Stimulated activated CD4-positive, alpha-beta T cell treated with anti-CD3 and anti-CD28 coated beads, Interleukin-12 subunit alpha, Interleukin-12 subunit beta, amount 100 ng/mL, for 48 hours (primary cell): Measurements from ENCODE around the gene SOX18.
A peak's percentile ranks its signal among the peaks of the same experiment; 100 is the strongest.
"Not testable (repeated sequence)": the region's sequence is repeated elsewhere in the genome, so short reads cannot be mapped to it uniquely, and the experiment has no call there.

Experiments
- DNase-seq, 3 donors: peaks; one replicate each; pipeline ENCODE4 v3.0.0-alpha.2; 2020; ENCODE audit warnings: low read depth in 2 of 3, low spot score in 1 of 3

The SOX18 gene

DNA sequence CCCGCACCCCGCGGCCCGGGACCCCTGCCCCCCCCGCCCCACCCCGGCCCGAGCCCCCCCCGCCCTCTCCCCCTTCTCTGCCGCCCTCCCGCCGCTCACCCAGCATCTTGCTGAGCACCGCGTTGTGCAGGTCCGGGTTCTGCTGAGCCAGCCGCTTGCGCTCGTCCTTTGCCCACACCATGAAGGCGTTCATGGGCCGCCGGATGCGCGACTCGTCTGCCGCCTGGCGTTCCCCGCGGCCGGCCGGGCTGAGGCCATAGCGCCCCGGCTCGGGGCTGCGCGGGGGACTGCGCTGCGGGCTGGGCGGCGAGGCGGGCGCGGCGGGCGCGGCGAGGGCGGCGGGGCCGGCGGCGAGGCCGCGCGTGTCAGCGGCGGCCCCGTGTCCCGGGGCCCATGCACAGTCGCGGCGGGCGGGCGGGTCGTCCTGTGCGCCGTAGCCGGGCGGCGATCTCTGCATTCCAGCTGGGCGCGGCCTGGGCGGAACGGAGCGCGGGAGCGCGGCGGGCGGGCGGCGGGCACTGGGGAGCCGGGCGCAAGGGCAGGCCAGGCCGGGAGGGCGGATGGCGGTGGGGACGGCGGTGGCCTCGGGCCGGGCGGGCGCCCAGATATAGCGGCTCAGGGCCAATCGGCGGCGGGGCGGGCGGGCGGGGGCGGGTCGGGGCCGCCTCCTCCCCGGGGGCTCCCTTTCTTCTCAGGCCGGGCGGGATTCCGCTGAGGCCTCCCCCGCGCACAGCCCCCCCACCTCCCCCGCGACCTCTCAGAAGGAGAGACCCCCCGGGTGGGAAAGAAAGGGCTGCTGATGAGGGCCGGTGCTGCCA lies at the start of gene SOX18:
Gene SOX18, minus strand, starts transcription at position 580 of the 818 bp plus-strand sequence. Its CDS starts 123 bp downstream, at position 457.
- DNase-seq = no peak

DNA sequence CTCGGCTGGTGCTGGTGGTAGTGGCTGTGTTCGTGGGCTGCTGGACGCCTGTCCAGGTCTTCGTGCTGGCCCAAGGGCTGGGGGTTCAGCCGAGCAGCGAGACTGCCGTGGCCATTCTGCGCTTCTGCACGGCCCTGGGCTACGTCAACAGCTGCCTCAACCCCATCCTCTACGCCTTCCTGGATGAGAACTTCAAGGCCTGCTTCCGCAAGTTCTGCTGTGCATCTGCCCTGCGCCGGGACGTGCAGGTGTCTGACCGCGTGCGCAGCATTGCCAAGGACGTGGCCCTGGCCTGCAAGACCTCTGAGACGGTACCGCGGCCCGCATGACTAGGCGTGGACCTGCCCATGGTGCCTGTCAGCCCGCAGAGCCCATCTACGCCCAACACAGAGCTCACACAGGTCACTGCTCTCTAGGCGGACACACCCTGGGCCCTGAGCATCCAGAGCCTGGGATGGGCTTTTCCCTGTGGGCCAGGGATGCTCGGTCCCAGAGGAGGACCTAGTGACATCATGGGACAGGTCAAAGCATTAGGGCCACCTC lies 49.1 kb upstream of the SOX18 start:
- DNase-seq = no peak

DNA sequence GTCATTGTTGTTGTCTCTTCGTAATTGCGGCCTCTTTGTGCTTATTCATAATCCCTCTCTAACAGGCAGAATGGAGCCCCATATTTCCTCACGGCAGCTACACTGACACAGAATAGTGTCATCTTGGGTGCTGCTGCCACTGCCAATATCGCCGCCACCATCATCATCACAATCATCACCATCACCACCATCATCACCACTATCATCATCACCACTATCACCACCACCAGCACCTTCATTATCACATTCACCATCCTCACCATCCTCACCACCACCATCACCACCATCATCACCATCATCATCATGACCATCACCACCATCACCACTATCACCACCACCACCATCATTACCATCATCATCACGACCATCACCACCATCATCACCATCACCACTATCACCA lies 47.1 kb upstream of the SOX18 start:
- no peak for DNase-seq

DNA sequence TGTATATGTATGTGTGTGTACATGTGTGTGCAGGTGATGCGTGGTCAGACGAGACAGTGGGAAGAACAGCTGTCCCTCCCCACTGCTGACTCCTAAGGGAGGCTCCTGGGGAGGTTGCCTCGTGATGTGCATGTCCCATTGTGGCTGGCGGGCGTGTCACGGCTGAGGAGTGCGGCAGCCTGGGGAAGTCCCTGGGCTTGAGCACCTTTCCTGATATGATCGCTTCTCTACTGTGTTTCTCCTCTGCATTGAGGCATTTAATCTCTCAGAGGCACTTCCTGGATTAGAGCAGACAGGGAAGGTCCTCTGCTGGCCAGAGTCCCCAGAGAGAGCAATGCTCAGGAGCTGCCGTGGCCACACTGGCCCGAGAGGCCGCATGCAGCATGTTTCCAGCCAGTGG lies 46.5 kb upstream of the SOX18 start:
- DNase-seq = no peak

DNA sequence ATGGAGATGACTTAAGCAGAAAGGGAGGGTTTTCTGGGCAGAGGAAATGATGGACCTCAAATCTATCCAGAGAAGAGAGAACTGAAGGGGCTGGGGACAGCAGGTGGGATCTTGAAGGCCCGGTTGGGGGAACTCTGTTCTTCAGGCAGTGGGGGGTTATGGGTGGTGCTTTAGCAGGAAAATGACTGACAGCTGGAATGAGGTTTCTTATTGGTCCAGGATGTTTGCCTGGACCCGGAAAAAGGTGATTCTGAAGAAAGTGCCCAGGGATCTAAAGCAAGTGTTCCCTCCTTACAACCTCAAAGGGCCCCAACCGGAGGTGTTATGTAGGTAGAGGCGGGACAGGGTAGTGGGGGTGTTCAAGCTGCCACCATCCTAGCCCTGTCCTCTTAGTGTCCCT lies 46.0 kb upstream of the SOX18 start:
- DNase-seq = no peak

DNA sequence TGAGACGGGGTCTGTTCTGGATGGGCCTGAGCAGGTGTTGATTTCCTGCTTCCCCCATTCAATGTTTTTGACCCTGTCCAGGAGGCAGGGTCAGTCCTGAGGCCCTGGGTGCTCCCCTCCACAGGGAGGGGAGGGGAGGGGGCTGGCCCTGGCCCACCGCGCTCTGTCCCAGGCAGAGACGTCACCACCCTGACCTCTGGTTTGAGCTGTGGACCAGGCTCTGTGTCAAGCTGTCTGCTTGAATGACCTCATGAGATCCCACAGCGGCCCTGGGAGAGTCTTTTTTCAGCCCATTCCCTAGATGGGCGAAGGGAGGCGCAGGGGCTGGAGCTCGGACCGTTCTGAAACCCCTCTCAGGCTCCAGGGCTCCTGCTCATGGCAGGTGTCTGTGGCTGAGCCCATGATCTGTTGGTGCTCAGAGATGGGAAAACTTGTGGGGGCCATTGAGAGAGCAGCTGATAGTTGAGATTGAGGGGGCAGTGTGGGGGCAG lies 43.6 kb upstream of the SOX18 start:
- DNase-seq = no peak

DNA sequence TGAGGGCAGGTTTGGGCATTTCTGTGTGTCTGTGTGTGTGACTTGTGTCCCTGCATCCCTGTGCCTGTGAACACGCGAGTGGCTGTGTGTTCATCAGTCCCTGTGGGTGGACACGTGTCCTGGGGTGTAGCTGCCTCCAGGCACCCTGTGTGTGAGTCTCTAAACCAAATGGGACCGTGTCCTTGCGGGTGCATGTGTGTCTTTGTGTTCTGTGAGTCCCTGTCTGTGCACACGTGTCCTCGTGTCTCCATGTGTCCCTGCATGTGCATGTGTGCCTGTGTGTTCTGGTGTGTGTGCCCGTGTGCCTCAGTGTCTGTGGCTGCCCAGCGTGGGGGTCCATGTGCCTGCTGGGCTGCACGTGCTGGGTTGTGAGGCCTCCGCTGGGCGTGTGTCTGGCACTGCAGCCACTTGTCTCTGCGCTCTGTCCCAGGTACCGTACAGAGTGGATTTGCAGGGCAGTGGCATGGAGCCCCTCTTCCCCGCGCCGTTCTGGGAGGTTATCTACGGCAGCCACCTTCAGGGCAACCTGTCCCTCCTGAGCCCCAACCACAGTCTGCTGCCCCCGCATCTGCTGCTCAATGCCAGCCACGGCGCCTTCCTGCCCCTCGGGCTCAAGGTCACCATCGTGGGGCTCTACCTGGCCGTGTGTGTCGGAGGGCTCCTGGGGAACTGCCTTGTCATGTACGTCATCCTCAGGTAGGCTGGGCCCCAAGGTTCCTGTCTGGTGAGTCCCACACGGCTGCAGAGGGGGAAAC lies 43.0 kb upstream of the SOX18 start:
- DNase-seq = no peak

DNA sequence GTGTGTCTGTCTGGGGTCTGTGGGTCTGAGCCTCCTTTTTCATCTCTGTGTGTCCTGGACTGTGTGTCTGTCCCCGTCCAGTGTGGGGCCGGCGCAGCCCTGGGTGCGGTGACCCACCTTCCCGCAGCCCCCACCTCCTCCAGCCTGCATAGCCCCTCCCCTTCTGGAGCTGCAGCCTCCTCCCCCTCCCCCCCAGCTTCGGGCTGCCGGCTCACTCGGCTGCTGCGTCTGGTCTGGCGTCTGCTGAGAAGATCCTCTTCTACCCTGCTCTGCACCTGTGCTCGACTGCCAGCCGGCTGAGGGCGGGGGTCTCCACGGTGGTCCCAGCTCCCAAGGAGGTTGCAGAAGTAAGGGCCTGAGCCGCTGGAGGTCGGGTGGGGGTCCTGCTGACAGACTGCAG lies 42.3 kb upstream of the SOX18 start:
- no peak for DNase-seq

DNA sequence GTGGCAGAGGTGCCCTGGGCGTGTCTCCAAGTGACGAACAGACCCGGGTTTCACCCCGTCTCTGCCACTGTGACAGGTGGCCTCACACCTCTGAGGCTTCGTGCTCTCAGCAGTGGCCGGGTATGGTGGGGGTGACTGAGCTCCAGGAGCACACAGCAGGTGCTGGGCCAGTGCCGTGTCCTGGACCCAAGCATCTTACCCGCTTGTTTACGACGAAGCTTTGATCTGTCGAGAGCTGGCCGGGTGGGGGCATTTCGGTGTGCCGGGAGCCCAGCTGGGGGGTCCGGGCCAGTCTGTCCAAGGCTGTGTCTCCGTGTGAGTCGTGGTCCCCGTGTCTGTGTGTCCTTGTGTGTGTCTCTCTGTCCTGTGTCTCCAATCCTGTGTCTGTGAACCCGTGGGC lies 41.9 kb upstream of the SOX18 start:
- no peak for DNase-seq

DNA sequence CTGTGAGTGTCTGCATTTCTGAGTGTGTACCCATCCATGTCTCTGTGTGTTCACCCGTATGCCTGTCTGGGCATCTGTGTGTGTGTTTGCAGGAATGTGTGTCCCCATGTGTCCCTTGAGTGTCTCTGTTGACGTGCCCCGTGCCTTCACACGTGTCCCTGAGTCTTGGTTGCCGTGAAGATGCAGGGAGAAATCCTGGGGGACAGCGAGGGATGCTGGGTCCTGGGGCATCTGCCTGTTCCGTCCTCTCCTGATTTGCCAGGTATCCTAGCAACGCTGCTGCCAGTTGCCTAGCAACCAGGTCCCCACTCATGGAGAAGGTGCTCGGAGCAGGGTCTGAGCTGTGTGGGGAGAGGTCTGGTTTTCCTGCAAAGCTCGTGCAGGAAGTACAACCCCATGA lies 40.7 kb upstream of the SOX18 start:
- DNase-seq = no peak

DNA sequence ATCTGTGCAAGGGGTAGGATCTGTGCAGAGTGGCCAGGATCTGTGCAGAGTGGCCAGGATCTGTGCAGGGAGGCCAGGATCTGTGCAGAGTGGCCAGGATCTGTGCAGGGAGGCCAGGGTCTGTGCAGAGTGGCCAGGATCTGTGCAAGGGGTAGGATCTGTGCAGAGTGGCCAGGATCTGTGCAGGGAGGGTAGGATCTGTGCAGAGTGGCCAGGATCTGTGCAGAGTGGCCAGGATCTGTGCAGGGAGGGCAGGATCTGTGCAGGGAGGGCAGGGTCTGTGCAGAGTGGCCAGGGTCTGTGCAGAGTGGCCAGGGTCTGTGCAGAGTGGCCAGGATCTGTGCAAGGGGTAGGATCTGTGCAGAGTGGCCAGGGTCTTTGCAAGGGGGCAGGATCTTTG lies 39.1 kb upstream of the SOX18 start:
- DNase-seq = not testable (repeated sequence)

DNA sequence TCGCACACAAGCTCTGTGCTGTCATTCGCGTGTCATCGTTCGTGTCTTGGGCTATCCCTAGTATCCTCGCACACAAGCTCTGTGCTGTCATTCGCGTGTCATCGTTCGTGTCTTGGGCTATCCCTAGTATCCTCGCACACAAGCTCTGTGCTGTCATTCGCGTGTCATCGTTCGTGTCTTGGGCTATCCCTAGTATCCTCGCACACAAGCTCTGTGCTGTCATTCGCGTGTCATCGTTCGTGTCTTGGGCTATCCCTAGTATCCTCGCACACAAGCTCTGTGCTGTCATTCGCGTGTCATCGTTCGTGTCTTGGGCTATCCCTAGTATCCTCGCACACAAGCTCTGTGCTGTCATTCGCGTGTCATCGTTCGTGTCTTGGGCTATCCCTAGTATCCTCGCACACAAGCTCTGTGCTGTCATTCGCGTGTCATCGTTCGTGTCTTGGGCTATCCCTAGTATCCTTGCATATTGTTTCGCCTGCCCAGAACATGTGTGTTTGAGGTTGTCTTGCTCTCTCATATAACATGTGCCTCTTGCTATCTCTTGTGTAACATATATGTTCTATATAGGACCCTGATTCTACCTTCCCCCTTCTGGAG lies 37.9 kb upstream of the SOX18 start:
- not testable (repeated sequence) for DNase-seq

DNA sequence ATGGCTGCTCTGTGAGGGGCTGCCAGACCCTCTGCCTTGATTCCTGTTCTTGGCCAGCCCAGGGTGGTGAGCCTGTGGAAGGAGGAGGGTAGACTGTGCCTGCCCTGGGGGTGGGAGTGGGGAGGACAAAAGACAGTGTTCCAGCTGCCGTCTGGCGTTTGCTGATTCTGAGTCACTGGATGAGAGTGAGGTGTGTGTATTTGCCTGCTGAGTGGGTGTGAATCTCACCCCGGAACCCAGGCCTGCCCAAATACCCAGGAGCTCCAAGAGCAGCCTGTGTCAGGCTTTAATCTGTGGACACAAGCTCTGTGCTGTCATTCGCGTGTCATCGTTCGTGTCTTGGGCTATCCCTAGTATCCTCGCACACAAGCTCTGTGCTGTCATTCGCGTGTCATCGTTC lies 37.4 kb upstream of the SOX18 start:
- DNase-seq = no peak

DNA sequence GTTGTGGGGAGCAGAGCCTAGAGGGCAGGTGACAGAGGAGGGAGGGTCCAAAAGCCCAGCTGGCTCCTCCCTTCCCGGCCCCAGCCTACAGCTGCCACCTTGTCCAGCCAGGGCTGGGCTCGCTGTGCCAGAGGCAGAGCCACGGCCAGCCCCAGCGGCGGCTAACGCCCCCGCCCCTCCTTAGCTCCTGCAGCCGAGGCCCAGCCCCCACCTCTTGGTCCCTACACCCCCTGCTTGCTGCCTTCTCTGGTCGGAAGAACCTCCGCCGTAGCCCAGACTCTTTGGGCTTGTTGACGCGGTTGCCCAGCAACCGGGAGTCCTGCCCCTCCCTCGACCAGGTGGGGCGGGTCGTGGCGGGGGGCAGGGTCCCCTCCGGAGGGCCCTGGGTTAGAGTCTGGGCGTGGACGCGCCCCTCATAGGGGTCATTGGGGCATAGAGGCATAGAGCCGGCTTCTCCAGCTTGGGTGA lies 35.3 kb upstream of the SOX18 start:
- no peak for DNase-seq

DNA sequence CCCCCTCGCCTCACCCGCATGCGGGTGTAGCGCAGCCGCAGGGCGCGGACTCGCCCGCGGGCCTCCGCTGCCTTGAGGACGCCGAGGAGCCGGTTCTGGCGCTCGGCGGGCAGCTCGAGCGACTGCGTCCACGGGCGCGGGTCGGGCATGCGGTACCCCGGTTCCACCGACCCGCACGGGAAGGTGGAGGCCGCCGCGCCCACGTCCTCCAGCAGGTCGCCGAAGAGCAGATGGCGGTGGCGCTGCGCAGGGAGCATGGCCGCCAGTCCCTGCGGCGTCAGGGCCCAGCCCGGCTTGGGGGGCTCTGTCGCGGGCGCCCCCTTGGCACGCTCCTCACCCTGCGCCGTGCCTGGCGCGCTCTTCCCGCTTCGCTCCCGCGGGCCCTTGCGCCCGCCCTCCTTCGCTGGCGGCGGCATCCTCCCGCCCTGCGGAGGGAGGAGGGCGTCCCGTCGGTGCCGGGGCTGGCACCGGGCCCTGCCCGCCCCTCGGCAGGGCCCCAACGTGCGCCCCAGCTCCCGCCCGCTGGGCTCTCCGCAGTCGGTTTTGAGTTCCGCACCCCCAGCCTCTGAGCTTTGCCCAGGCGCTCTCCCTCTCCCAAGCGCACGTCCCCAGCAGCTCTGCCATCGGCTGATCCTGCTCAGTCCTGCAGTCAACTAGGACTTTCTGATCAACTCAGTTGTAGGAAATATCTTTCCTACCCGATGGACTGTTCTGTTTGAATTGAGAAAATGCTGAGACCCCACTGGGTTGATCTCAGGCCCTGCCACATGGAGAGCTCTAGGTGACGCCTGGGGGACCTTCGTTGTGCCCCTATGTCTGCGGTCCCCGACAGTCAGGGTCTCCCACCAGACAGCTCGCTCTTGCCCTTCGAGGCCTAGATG lies 34.6 kb upstream of the SOX18 start, which contains the start of gene LKAAEAR1:
Gene LKAAEAR1, minus strand, starts transcription at position 595 of the 881 bp plus-strand sequence. Its CDS starts 179 bp downstream, at position 416.
- no peak for DNase-seq

DNA sequence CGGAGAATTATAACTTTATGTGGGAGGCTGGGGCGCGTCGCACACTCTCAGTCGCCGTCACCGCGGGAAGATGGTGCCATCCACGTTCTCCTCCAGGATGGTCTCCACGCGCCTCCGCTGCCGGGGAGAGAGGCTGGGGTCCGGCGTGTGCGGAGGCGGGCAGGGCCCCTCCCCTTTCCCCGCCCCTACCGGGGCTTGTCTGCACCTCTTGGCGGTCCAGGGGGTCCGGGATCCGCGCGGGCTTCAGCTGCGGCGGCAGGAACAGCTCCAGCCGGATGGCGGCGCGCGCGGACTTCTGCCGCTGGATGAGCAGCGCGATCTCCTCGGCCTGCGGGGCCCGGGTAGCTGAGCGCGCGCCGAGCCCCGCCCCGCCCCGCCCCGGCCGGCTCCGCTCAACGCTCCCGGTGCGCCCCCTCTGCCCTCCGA lies 34.0 kb upstream of the SOX18 start:
- peak; percentile 36 to 70 (median 60) for DNase-seq

DNA sequence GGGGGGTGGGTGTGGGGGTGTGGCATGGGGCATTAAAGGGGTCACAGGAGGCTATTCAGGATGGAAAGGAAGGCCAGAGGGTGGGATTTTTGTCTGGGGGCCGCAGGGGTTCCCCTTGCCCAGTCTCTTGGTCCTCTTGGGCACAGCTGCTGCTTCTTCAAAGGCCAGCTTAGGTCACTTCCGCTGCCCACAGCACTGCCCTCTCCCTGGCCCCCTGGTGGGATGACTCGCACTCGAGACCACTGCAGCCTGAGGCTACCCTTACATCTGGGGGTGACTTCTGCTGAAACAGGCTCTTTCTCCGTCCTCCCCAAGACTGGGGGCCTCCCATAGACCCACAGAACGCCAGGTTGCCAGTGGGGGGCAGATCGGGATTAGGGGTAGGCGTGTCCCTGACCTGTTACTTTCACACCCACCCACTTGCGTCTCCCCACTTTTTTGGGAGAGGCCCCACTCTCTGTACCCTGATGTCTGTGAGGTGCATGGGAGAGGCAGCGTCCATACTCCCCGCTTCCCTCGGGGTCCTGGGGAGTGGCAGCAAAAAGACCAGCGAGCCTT lies 33.5 kb upstream of the SOX18 start:
- no peak for DNase-seq

DNA sequence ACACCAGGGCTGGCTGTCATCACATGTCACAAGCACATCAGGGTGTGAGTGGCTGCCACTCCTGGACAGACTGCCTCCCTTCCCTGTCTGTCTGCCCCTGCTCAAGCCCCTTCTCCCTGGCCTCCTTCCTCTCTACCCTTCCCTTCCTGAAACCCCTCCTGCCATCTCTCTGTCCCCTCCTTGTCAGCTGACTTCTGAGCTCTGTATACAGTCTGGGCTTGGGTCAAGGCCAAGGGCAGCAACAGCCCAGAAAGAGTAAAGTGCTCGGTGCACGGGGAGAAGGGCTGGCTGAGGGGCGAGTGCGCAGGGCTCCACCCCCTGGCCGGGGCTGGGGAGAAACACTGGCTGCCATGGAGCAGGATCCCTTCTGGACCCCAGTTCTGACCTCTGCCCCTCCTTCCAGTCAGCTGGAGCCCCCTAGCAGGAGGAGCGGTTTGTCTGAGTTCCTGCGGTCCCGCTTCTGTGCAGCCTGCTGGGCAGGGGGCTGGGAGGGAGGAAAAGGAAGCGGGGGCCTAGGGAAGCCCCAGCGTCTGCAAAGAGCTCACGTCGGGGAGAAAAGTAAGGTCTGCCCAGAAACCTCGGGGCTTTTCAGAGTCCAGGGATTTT lies 32.8 kb upstream of the SOX18 start:
- no peak for DNase-seq

DNA sequence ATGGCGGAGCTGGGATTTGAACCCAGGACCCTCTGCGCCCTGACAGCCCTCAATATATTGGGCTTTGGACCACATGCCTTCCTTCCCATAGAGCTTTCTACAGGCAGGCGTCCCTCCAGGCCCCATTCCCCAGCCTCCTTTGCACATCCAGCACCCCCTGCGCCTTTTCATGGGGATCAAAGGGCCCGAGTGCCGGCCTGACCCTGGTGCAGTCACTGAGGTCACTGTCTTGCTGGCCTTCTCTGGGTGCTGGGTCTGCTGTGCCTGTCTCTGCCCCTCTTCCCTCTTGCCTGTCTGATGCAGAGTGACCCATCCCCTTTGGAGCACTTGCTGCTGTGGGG lies 32.2 kb upstream of the SOX18 start:
- no peak for DNase-seq
